ENCODE measurements around the gene MYO3B. TPM values are rescaled to one million over a fixed set of nuclear protein-coding genes. Genes with fewer than 3 reads are reported as not detected.
A peak's percentile ranks its signal among the peaks of the same experiment; 100 is the strongest.

Gene MYO3B
- total RNA-seq, 1 experiment from 2014 or later, result 0.09 TPM

DNA sequence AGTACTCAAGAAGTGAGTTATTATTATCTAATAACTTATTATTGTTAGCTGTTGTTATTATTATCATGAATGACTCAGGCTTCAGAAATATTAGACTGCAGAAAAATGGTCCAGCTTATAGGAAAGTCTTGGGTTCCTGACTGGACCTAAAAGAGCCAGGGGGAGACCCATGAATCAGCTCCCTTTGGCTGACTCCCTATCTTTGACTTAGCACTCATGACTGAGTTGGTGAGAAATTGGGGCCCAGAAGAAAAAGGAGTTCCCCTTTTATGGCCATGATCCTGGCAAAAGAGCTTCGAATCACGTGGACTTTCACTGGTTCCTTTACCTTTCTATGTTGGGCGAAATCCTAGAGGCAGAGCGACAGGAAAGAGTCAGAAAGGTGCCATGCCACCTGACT, 145.8 kb downstream of the MYO3B start:
- H3K27me3 Mint-ChIP-seq (ENCODE audit: insufficient read depth, unreplicated experiment), result no peaks in the 10 kb centered on the region
- no peak overlapping the region for H3K4me3 ChIP-seq (ENCODE audit: low read depth, low read length)
- H3K4me1 ChIP-seq, result peaks cover 7% of the 10 kb centered on the region; the same call in 1 of the 2 replicates
- H3K4me3 Mint-ChIP-seq (ENCODE audit: unreplicated experiment), result no peak overlapping the region
- H3K27ac Mint-ChIP-seq (ENCODE audit: unreplicated experiment), result no peak overlapping the region
- DNase-seq, result no peak
- no TSS peak for BruUV-seq (replicated peaks)
- CTCF ChIA-PET, result interaction anchor here (0.9 to 3.8 kb wide), 8 partner anchors 10 to 554 kb away, joined by 3 to 28 read pairs (median 4); no protein-coding TSS in a partner anchor
- no peaks in the 10 kb centered on the region for H3K36me3 ChIP-seq (ENCODE audit: control insufficient read depth, insufficient read depth, low read length)
- H3K27me3 ChIP-seq (replicated peaks; ENCODE audit: control insufficient read depth, insufficient read depth, low read length), result no peaks in the 10 kb centered on the region; the same call in 1 of the 2 replicates
- no peaks in the 10 kb centered on the region for H3K36me3 Mint-ChIP-seq (ENCODE audit: insufficient read depth, unreplicated experiment)
- TF ChIP-seq, protein P1, sequence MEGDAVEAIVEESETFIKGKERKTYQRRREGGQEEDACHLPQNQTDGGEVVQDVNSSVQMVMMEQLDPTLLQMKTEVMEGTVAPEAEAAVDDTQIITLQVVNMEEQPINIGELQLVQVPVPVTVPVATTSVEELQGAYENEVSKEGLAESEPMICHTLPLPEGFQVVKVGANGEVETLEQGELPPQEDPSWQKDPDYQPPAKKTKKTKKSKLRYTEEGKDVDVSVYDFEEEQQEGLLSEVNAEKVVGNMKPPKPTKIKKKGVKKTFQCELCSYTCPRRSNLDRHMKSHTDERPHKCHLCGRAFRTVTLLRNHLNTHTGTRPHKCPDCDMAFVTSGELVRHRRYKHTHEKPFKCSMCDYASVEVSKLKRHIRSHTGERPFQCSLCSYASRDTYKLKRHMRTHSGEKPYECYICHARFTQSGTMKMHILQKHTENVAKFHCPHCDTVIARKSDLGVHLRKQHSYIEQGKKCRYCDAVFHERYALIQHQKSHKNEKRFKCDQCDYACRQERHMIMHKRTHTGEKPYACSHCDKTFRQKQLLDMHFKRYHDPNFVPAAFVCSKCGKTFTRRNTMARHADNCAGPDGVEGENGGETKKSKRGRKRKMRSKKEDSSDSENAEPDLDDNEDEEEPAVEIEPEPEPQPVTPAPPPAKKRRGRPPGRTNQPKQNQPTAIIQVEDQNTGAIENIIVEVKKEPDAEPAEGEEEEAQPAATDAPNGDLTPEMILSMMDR (IDR thresholded peaks at IDR 0.05; ENCODE audit: insufficient read depth in 1 of 2, low read depth in 1 of 2, low read length in 1 of 2, severe bottlenecking in 1 of 2, unreplicated experiment in 1 of 2), result no peak
- POLR2A ChIA-PET, result no interaction called here
- intact Hi-C loops (cut with micrococcal nuclease; ENCODE audit: unreplicated experiment), result loop anchor here (1.0 kb wide), 3 partner anchors 38 to 493 kb away; partner anchors contain the start of gene GAD1
- H3K4me1 Mint-ChIP-seq (ENCODE audit: low read depth, unreplicated experiment), result no peaks in the 10 kb centered on the region
- peaks cover 8% of the 10 kb centered on the region for H3K9me3 ChIP-seq
- no peaks in the 10 kb centered on the region for H3K9me3 Mint-ChIP-seq (ENCODE audit: unreplicated experiment)

DNA sequence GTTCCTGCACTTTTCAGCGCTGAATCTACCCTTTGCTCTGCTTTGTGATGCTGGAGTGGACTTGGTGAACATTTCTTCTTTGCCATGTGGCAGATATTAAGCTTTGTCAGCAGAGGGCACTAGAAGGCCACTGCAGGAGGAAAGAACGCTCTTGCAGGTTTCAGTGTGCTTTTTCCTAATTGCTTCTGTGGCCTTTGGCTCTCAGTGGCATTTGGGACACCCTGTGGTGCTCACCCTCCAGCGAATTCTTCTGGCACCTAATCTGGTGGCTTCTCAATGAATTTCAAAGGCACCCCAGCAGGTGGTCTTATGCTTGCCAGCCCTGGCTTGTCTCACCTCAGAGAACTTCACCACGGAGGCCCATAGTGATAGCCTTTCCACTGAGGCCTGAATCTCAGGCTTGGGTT, 146.7 kb downstream of the MYO3B start:
- ChIA-PET CTCF (interaction anchor here (0.6 to 3.8 kb wide), 12 partner anchors 9 to 553 kb away, joined by 3 to 28 read pairs (median 3); no protein-coding TSS in a partner anchor), POLR2A (no interaction called here)
- H3K4me1 ChIP-seq, result peaks cover 7% of the 10 kb centered on the region; the same call in 1 of the 2 replicates
- H3K9me3 ChIP-seq, result peaks cover 8% of the 10 kb centered on the region
- TF ChIP-seq, protein P1 (IDR thresholded peaks at IDR 0.05; ENCODE audit: insufficient read depth in 1 of 2, low read depth in 1 of 2, low read length in 1 of 2, severe bottlenecking in 1 of 2, unreplicated experiment in 1 of 2), result peak; percentile 78 to 87
- Mint-ChIP-seq H3K27me3 (ENCODE audit: insufficient read depth, unreplicated experiment) (no peaks in the 10 kb centered on the region), H3K9me3 (ENCODE audit: unreplicated experiment) (no peaks in the 10 kb centered on the region), H3K4me3 (ENCODE audit: unreplicated experiment) (no peak overlapping the region), H3K27ac (ENCODE audit: unreplicated experiment) (no peak overlapping the region), H3K4me1 (ENCODE audit: low read depth, unreplicated experiment) (no peaks in the 10 kb centered on the region), H3K36me3 (ENCODE audit: insufficient read depth, unreplicated experiment) (no peaks in the 10 kb centered on the region)
- no TSS peak for BruUV-seq (replicated peaks)
- H3K27me3 ChIP-seq (replicated peaks; ENCODE audit: control insufficient read depth, insufficient read depth, low read length), result no peaks in the 10 kb centered on the region; the same call in 1 of the 2 replicates
- no peak overlapping the region for H3K4me3 ChIP-seq (ENCODE audit: low read depth, low read length)
- DNase-seq, result peak; percentile 50 to 63
- no peaks in the 10 kb centered on the region for H3K36me3 ChIP-seq (ENCODE audit: control insufficient read depth, insufficient read depth, low read length)
- intact Hi-C loops (cut with micrococcal nuclease; ENCODE audit: unreplicated experiment), result loop anchor here (1.0 kb wide), 3 partner anchors 37 to 492 kb away; partner anchors contain the start of gene GAD1

DNA sequence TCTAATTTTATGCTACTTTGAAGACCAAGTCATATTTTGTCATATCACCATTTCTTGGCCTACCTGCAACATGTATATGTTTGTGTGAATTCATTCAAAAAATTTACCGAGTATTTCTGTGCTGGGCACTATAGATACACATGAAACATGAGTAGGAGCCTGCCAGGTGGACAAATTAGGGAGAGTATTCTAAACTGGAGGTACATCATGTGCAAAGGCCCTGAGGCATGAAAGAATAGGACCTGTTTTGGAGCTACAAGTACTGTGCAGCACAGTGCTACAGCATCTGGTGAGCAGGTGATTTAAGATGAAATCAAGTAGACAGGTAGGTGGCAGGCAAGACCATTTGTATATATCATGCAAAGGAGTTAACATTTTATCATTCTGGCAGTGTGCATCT, 152.9 kb downstream of the MYO3B start:
- TF ChIP-seq, protein P1 (IDR thresholded peaks at IDR 0.05; ENCODE audit: insufficient read depth in 1 of 2, low read depth in 1 of 2, low read length in 1 of 2, severe bottlenecking in 1 of 2, unreplicated experiment in 1 of 2), result no peak
- no peak for DNase-seq
- Mint-ChIP-seq H3K9me3 (ENCODE audit: unreplicated experiment) (peaks cover 15% of the 10 kb centered on the region), H3K27ac (ENCODE audit: unreplicated experiment) (no peak overlapping the region), H3K36me3 (ENCODE audit: insufficient read depth, unreplicated experiment) (no peaks in the 10 kb centered on the region), H3K4me3 (ENCODE audit: unreplicated experiment) (no peak overlapping the region), H3K27me3 (ENCODE audit: insufficient read depth, unreplicated experiment) (peaks cover 12% of the 10 kb centered on the region), H3K4me1 (ENCODE audit: low read depth, unreplicated experiment) (no peaks in the 10 kb centered on the region)
- no TSS peak for BruUV-seq (replicated peaks)
- intact Hi-C loops (cut with micrococcal nuclease; ENCODE audit: unreplicated experiment), result no loop called here
- Histone ChIP-seq H3K4me3 (ENCODE audit: low read depth, low read length) (no peak overlapping the region), H3K36me3 (ENCODE audit: control insufficient read depth, insufficient read depth, low read length) (no peaks in the 10 kb centered on the region), H3K4me1 (no peaks in the 10 kb centered on the region), H3K27me3 (replicated peaks; ENCODE audit: control insufficient read depth, insufficient read depth, low read length) (no peaks in the 10 kb centered on the region), H3K9me3 (0 out of 2 replicates have a peak, but pooled peaks cover 6% of the 10 kb centered on the region)
- CTCF ChIA-PET, result no interaction called here
- POLR2A ChIA-PET, result no interaction called here

All from Caco-2 (cell line).